ENCODE measurements around the gene LUZP2.
"Not testable (repeated sequence)": the region's sequence is repeated elsewhere in the genome, so short reads cannot be mapped to it uniquely, and the experiment has no call there.

LUZP2 gene

GRCh38 chr11:24999929-25000328, 503.1 kb downstream of the LUZP2 start:
- POLR2A ChIA-PET; H3K4me3 ChIP-seq (ENCODE audit: control insufficient read depth in 1 of 7, extremely low read depth in 1 of 7, insufficient read depth in 4 of 7, low read depth in 2 of 7, low read length in 6 of 7); H3K4me1 ChIP-seq (ENCODE audit: control extremely low read depth in 1 of 4, control insufficient read depth in 4 of 4, insufficient read depth in 4 of 4, low read length in 3 of 4); CTCF ChIA-PET; DNase-seq; H3K27ac ChIP-seq (ENCODE audit: insufficient read depth in 1 of 2, low read depth in 1 of 2, low read length in 2 of 2, poor library complexity in 1 of 2, severe bottlenecking in 2 of 2); H3K36me3 ChIP-seq (ENCODE audit: control insufficient read depth in 4 of 4, insufficient read depth in 4 of 4, low read length in 3 of 4); H3K9me3 ChIP-seq (ENCODE audit: control extremely low read depth in 1 of 5, control insufficient read depth in 4 of 5, insufficient read depth in 2 of 5, low read depth in 1 of 5, low read length in 4 of 5); H3K27me3 ChIP-seq (replicated peaks in 2 of 5; ENCODE audit: control insufficient read depth in 4 of 5, insufficient read depth in 5 of 5, low read length in 4 of 5): not testable (repeated sequence)
- WGBS (ENCODE audit: insufficient coverage), result 100% methylated on average over 1 of the region's 5 CpGs

- Histone ChIP-seq H3K27me3 (replicated peaks in 2 of 5; ENCODE audit: control insufficient read depth in 4 of 5, insufficient read depth in 5 of 5, low read length in 4 of 5) (no peaks in the 10 kb centered on the region), H3K27ac (ENCODE audit: insufficient read depth in 1 of 2, low read depth in 1 of 2, low read length in 2 of 2, poor library complexity in 1 of 2, severe bottlenecking in 2 of 2) (no peak overlapping the region), H3K36me3 (ENCODE audit: control insufficient read depth in 4 of 4, insufficient read depth in 4 of 4, low read length in 3 of 4) (no peaks in the 10 kb centered on the region), H3K4me1 (ENCODE audit: control extremely low read depth in 1 of 4, control insufficient read depth in 4 of 4, insufficient read depth in 4 of 4, low read length in 3 of 4) (no peaks in the 10 kb centered on the region), H3K4me3 (ENCODE audit: control insufficient read depth in 1 of 7, extremely low read depth in 1 of 7, insufficient read depth in 4 of 7, low read depth in 2 of 7, low read length in 6 of 7) (no peak overlapping the region), H3K9me3 (ENCODE audit: control extremely low read depth in 1 of 5, control insufficient read depth in 4 of 5, insufficient read depth in 2 of 5, low read depth in 1 of 5, low read length in 4 of 5) (no peaks in the 10 kb centered on the region)
- WGBS (ENCODE audit: insufficient coverage), result no CpG with 5 or more reads among the region's 1 CpG
- ChIA-PET CTCF (no interaction called here), POLR2A (no interaction called here)
- no peak for DNase-seq
These were observed 540.6 kb downstream of the LUZP2 start for GRCh38 chr11:25037431-25037830.

- H3K36me3 ChIP-seq (ENCODE audit: control insufficient read depth in 4 of 4, insufficient read depth in 4 of 4, low read length in 3 of 4), result no peaks in the 10 kb centered on the region
- H3K4me1 ChIP-seq (ENCODE audit: control extremely low read depth in 1 of 4, control insufficient read depth in 4 of 4, insufficient read depth in 4 of 4, low read length in 3 of 4), result no peaks in the 10 kb centered on the region
- no peaks in the 10 kb centered on the region for H3K9me3 ChIP-seq (ENCODE audit: control extremely low read depth in 1 of 5, control insufficient read depth in 4 of 5, insufficient read depth in 2 of 5, low read depth in 1 of 5, low read length in 4 of 5)
- ChIA-PET POLR2A (no interaction called here), CTCF (no interaction called here)
- no peaks in the 10 kb centered on the region for H3K27me3 ChIP-seq (replicated peaks in 2 of 5; ENCODE audit: control insufficient read depth in 4 of 5, insufficient read depth in 5 of 5, low read length in 4 of 5)
- no peak for DNase-seq
- no peak overlapping the region for H3K27ac ChIP-seq (ENCODE audit: insufficient read depth in 1 of 2, low read depth in 1 of 2, low read length in 2 of 2, poor library complexity in 1 of 2, severe bottlenecking in 2 of 2)
- no peak overlapping the region for H3K4me3 ChIP-seq (ENCODE audit: control insufficient read depth in 1 of 7, extremely low read depth in 1 of 7, insufficient read depth in 4 of 7, low read depth in 2 of 7, low read length in 6 of 7)
These were observed 541.3 kb downstream of the LUZP2 start for GRCh38 chr11:25038131-25038530.

- no peak overlapping the region for H3K4me3 ChIP-seq (ENCODE audit: control insufficient read depth in 1 of 7, extremely low read depth in 1 of 7, insufficient read depth in 4 of 7, low read depth in 2 of 7, low read length in 6 of 7)
- H3K9me3 ChIP-seq (ENCODE audit: control extremely low read depth in 1 of 5, control insufficient read depth in 4 of 5, insufficient read depth in 2 of 5, low read depth in 1 of 5, low read length in 4 of 5), result no peaks in the 10 kb centered on the region
- ChIA-PET POLR2A (no interaction called here), CTCF (no interaction called here)
- no peaks in the 10 kb centered on the region for H3K27me3 ChIP-seq (replicated peaks in 2 of 5; ENCODE audit: control insufficient read depth in 4 of 5, insufficient read depth in 5 of 5, low read length in 4 of 5)
- no peaks in the 10 kb centered on the region for H3K4me1 ChIP-seq (ENCODE audit: control extremely low read depth in 1 of 4, control insufficient read depth in 4 of 4, insufficient read depth in 4 of 4, low read length in 3 of 4)
- no peak overlapping the region for H3K27ac ChIP-seq (ENCODE audit: insufficient read depth in 1 of 2, low read depth in 1 of 2, low read length in 2 of 2, poor library complexity in 1 of 2, severe bottlenecking in 2 of 2)
- no peaks in the 10 kb centered on the region for H3K36me3 ChIP-seq (ENCODE audit: control insufficient read depth in 4 of 4, insufficient read depth in 4 of 4, low read length in 3 of 4)
- no peak for DNase-seq
- WGBS (ENCODE audit: insufficient coverage), result 83% methylated on average over 2 of the region's 2 CpGs
These were observed 542.3 kb downstream of the LUZP2 start for GRCh38 chr11:25039165-25039564.

- H3K27ac ChIP-seq (ENCODE audit: insufficient read depth in 1 of 2, low read depth in 1 of 2, low read length in 2 of 2, poor library complexity in 1 of 2, severe bottlenecking in 2 of 2), result no peak overlapping the region
- H3K27me3 ChIP-seq (replicated peaks in 2 of 5; ENCODE audit: control insufficient read depth in 4 of 5, insufficient read depth in 5 of 5, low read length in 4 of 5), result no peaks in the 10 kb centered on the region
- H3K4me3 ChIP-seq (ENCODE audit: control insufficient read depth in 1 of 7, extremely low read depth in 1 of 7, insufficient read depth in 4 of 7, low read depth in 2 of 7, low read length in 6 of 7), result no peak overlapping the region
- H3K36me3 ChIP-seq (ENCODE audit: control insufficient read depth in 4 of 4, insufficient read depth in 4 of 4, low read length in 3 of 4), result no peaks in the 10 kb centered on the region
- DNase-seq, result no peak
- H3K9me3 ChIP-seq (ENCODE audit: control extremely low read depth in 1 of 5, control insufficient read depth in 4 of 5, insufficient read depth in 2 of 5, low read depth in 1 of 5, low read length in 4 of 5), result no peaks in the 10 kb centered on the region
- ChIA-PET POLR2A (no interaction called here), CTCF (no interaction called here)
- no peaks in the 10 kb centered on the region for H3K4me1 ChIP-seq (ENCODE audit: control extremely low read depth in 1 of 4, control insufficient read depth in 4 of 4, insufficient read depth in 4 of 4, low read length in 3 of 4)
- WGBS (ENCODE audit: insufficient coverage), result no CpG with 5 or more reads among the region's 1 CpG
These were observed 551.8 kb downstream of the LUZP2 start for GRCh38 chr11:25048632-25049031.

GRCh38 chr11:25052844-25053243, 556.0 kb downstream of the LUZP2 start:
- H3K9me3 ChIP-seq (ENCODE audit: control extremely low read depth in 1 of 5, control insufficient read depth in 4 of 5, insufficient read depth in 2 of 5, low read depth in 1 of 5, low read length in 4 of 5), result no peaks in the 10 kb centered on the region
- H3K36me3 ChIP-seq (ENCODE audit: control insufficient read depth in 4 of 4, insufficient read depth in 4 of 4, low read length in 3 of 4), result no peaks in the 10 kb centered on the region
- ChIA-PET CTCF (no interaction called here), POLR2A (no interaction called here)
- H3K27me3 ChIP-seq (replicated peaks in 2 of 5; ENCODE audit: control insufficient read depth in 4 of 5, insufficient read depth in 5 of 5, low read length in 4 of 5), result no peaks in the 10 kb centered on the region
- no peak overlapping the region for H3K4me3 ChIP-seq (ENCODE audit: control insufficient read depth in 1 of 7, extremely low read depth in 1 of 7, insufficient read depth in 4 of 7, low read depth in 2 of 7, low read length in 6 of 7)
- no peak for DNase-seq
- no peaks in the 10 kb centered on the region for H3K4me1 ChIP-seq (ENCODE audit: control extremely low read depth in 1 of 4, control insufficient read depth in 4 of 4, insufficient read depth in 4 of 4, low read length in 3 of 4)
- no peak overlapping the region for H3K27ac ChIP-seq (ENCODE audit: insufficient read depth in 1 of 2, low read depth in 1 of 2, low read length in 2 of 2, poor library complexity in 1 of 2, severe bottlenecking in 2 of 2)

GRCh38 chr11:25057861-25058260, 561.0 kb downstream of the LUZP2 start:
- CTCF ChIA-PET, result no interaction called here

GRCh38 chr11:25065746-25066145, 568.9 kb downstream of the LUZP2 start:
- POLR2A ChIA-PET, result no interaction called here
- WGBS (ENCODE audit: insufficient coverage), result 100% methylated on average over 1 of the region's 1 CpG
- DNase-seq, result no peak
- no peaks in the 10 kb centered on the region for H3K27me3 ChIP-seq (replicated peaks in 2 of 5; ENCODE audit: control insufficient read depth in 4 of 5, insufficient read depth in 5 of 5, low read length in 4 of 5)
- no peak overlapping the region for H3K27ac ChIP-seq (ENCODE audit: insufficient read depth in 1 of 2, low read depth in 1 of 2, low read length in 2 of 2, poor library complexity in 1 of 2, severe bottlenecking in 2 of 2)
- H3K36me3 ChIP-seq (ENCODE audit: control insufficient read depth in 4 of 4, insufficient read depth in 4 of 4, low read length in 3 of 4), result no peaks in the 10 kb centered on the region
- no peaks in the 10 kb centered on the region for H3K4me1 ChIP-seq (ENCODE audit: control extremely low read depth in 1 of 4, control insufficient read depth in 4 of 4, insufficient read depth in 4 of 4, low read length in 3 of 4)
- no peak overlapping the region for H3K4me3 ChIP-seq (ENCODE audit: control insufficient read depth in 1 of 7, extremely low read depth in 1 of 7, insufficient read depth in 4 of 7, low read depth in 2 of 7, low read length in 6 of 7)
- CTCF ChIA-PET, result no interaction called here
- H3K9me3 ChIP-seq (ENCODE audit: control extremely low read depth in 1 of 5, control insufficient read depth in 4 of 5, insufficient read depth in 2 of 5, low read depth in 1 of 5, low read length in 4 of 5), result no peaks in the 10 kb centered on the region

More at GRCh38 chr11:25057861-25058260, 561.0 kb downstream of the LUZP2 start:
- no peaks in the 10 kb centered on the region for H3K27me3 ChIP-seq (replicated peaks in 2 of 5; ENCODE audit: control insufficient read depth in 4 of 5, insufficient read depth in 5 of 5, low read length in 4 of 5)
- DNase-seq, result no peak
- H3K9me3 ChIP-seq (ENCODE audit: control extremely low read depth in 1 of 5, control insufficient read depth in 4 of 5, insufficient read depth in 2 of 5, low read depth in 1 of 5, low read length in 4 of 5), result no peaks in the 10 kb centered on the region
- H3K4me1 ChIP-seq (ENCODE audit: control extremely low read depth in 1 of 4, control insufficient read depth in 4 of 4, insufficient read depth in 4 of 4, low read length in 3 of 4), result no peaks in the 10 kb centered on the region
- H3K4me3 ChIP-seq (ENCODE audit: control insufficient read depth in 1 of 7, extremely low read depth in 1 of 7, insufficient read depth in 4 of 7, low read depth in 2 of 7, low read length in 6 of 7), result no peak overlapping the region
- POLR2A ChIA-PET, result no interaction called here
- no peaks in the 10 kb centered on the region for H3K36me3 ChIP-seq (ENCODE audit: control insufficient read depth in 4 of 4, insufficient read depth in 4 of 4, low read length in 3 of 4)
- no peak overlapping the region for H3K27ac ChIP-seq (ENCODE audit: insufficient read depth in 1 of 2, low read depth in 1 of 2, low read length in 2 of 2, poor library complexity in 1 of 2, severe bottlenecking in 2 of 2)

Measured in common myeloid progenitor, CD34-positive (primary cell).